ENCODE results near the gene PDE4C.

The PDE4C gene

GRCh38 chr19:18174983-18175382, 51.3 kb downstream of the PDE4C start:
- Mint-ChIP-seq H3K4me3 (peak overlapping the region; percentile 90), H3K27me3 (no peaks in the 10 kb centered on the region), H3K4me1 (peaks cover 18% of the 10 kb centered on the region), H3K36me3 (ENCODE audit: insufficient read depth) (peaks cover 11% of the 10 kb centered on the region), H3K9me3 (no peaks in the 10 kb centered on the region), H3K27ac (ENCODE audit: low read depth) (no peak overlapping the region)
- no peak for DNase-seq (ENCODE audit: low spot score in 2 of 2)
- no peak for ATAC-seq (replicated peaks; ENCODE audit: extremely low read depth, poor library complexity, severe bottlenecking)

Data from central memory CD8-positive, alpha-beta T cell (primary cell).